GM18502 (cell line): Measurements from ENCODE around the gene UGT1A8.
"Not testable (repeated sequence)": the region's sequence is repeated elsewhere in the genome, so short reads cannot be mapped to it uniquely, and the experiment has no call there.

Experiments
- ATAC-seq: cut with Tn5 transposase; IDR thresholded peaks from one replicate; pipeline ENCODE4 v1.9.1; 2021; ENCODE audit warnings: mild to moderate bottlenecking; ENCODE audit not compliant: unreplicated experiment, poor library complexity

Gene UGT1A8

GRCh38 chr2:233617476-233617875 is at the start of gene UGT1A8:
Gene UGT1A8, plus strand, starts transcription at chr2:233617633. Its CDS starts 75 bp downstream, at chr2:233617708.
- not testable (repeated sequence) for ATAC-seq

DNA sequence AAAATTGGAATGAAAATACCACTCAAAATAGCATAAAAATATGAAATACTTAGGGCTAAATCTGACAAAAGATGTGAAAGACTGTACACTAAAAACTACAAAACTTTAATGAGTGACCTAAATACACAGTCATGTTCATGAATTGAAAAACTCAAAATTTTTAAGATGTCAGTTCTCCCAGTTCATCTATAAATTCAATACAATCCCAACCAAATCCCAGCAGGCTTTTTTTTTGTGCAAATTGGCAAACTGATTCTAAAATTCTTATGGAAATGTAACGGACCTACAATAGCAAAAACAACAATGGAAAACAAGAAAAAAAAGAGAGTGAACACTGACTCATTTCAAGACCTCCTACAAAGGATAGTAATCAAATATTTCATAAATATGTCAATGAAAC is 46.4 kb upstream of the UGT1A8 start:
- no peak for ATAC-seq

DNA sequence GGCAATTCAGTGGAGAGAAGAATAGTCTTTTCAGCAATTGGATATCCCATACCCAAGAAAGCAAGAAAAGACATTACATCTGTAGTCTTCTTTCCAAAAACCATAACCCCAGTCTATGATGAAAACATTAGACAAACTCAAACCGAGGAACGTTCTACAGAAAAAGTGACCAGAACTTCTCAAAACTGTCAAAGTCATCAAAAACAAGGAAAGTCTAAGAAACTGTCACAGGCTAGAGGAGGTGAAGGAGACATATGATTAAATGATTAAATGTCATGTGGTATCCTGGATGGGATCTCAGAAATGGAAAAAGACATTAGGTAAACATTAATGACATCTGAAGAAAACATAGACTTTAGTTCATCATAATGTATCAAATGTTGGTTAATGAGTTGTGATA is 46.0 kb upstream of the UGT1A8 start:
- no peak for ATAC-seq

DNA sequence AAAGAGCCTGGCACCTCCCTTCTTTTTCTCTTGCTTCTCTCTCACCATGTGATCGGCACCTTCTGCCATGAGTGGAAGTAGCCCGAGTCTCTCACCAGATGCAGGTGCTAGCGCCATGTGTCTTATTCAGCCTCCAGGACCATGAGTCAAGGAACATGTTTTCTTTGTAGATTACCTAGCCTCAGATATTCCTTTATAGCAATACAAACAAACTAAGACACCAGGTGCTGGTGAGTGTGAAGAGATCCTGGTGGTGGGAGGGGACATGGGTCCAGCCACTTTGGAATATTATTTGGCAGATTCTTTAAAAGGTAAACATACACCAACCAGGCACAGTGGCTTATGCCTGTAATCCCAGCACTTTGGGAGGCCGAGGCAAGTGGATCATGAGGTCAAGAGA is 45.0 kb upstream of the UGT1A8 start:
- ATAC-seq: no peak

DNA sequence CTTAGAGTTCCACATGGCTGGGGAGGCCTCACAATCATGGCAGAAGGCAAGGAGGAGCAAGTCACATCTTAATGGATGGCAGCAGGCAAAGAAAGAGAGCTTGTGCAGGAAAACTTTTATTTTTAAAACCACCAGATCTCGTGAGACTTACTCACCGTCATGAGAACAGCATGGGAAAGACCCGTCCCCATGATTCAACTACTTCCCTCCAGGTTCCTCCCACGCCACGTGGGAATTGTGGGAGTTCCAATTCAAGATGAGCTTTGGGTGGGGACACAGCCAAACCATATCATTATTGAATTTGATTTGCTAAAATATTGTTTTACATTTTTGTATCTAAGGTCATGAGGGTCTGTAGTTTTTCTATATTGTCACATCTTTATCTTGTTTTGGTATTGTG is 40.1 kb upstream of the UGT1A8 start:
- not testable (repeated sequence) for ATAC-seq

DNA sequence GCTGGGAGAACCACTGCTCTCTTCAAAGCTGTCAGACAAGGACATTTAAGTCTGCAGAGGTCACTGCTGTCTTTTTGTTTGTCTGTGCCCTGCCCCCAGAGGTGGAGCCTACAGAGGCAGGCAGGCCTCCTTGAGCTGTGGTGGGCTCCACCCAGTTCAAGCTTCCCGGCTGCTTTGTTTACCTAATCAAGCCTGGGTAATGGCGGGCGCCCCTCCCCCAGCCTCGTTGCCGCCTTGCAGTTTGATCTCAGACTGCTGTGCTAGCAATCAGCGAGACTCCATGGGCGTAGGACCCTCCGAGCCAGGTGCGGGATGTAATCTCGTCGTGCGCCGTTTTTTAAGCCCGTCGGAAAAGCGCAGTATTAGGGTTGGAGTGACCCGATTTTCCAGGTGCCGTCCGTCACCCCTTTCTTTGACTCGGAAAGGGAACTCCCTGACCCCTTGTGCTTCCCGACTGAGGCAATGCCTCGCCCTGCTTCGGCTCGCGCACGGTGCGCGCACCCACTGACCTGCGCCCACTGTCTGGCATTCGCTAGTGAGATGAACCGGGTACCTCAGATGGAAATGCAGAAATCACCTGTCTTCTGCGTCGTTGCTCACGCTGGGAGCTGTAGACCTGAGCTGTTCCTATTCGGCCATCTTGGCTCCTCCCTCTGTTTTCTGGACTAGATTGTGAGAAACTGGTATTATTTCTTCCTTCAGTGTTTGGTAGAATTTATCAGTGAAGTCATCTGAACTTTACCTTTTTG is 34.0 kb upstream of the UGT1A8 start:
- ATAC-seq: not testable (repeated sequence)

- no peak for ATAC-seq
These were observed 33.2 kb upstream of the UGT1A8 start for GRCh38 chr2:233584210-233584609.

- ATAC-seq: no peak
These were observed 29.0 kb upstream of the UGT1A8 start for GRCh38 chr2:233588400-233588799.

GRCh38 chr2:233592706-233593105 is 24.7 kb upstream of the UGT1A8 start:
- ATAC-seq: not testable (repeated sequence)

- ATAC-seq: no peak
These were observed 24.2 kb upstream of the UGT1A8 start for GRCh38 chr2:233593201-233593600.

DNA sequence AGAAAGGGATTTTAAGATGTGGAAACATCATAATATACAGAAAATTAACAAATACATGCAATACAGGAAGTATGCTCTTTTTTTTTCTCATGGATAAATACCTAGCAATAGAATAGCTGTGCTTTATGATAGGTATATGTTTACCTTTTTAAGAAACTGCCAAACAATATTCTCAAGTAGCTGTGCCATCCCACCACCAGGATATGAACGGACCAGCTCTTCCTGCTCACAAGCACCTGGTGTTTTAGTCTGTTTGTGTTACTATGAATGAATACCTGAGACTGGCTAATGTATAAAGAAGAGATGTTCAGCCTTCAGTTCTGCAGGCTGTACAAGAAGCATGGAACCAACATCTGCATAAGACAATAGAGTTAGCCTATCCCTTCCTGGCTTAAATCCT is 19.9 kb upstream of the UGT1A8 start:
- ATAC-seq: no peak

DNA sequence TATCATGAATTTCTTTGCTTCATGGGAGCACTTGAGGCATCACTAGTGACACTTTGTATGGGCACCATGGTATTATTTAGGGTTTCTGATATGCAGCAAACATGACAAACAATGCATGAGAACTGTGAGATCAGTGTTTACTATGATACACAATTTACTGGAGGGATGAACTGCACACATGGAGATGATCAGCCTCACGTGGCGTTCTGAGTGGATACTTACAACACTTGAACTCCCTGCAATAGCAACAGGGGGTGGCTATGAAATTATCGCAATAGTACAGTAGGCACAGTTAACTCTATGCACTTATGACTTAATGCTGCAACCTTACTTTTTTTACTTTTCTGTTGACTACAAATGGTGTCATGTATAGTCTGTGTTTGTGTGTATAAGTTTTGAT is 18.5 kb upstream of the UGT1A8 start:
- ATAC-seq: no peak

- ATAC-seq: no peak
These were observed 17.0 kb upstream of the UGT1A8 start for GRCh38 chr2:233600386-233600785.

DNA sequence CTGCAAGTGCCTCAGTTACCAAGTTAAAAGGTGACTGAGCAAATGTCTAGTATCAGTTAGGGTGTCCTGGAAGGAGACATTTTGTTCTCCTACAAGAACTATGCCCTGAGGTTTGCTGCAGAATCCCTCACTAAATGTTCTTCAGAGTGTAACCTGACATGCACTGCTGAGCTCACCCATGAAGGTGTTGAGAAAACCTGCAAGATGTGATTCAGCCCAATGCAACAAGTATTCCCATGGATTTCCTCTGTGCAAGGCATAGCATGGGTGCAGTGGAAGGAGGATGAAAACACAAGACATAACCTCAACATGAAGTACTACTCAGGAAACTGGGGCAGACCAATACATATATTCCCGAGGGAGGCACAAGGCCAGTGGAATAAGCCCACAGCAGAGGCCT is 15.4 kb upstream of the UGT1A8 start:
- ATAC-seq: no peak

- ATAC-seq: no peak
These were observed 13.9 kb upstream of the UGT1A8 start for GRCh38 chr2:233603520-233603919.

DNA sequence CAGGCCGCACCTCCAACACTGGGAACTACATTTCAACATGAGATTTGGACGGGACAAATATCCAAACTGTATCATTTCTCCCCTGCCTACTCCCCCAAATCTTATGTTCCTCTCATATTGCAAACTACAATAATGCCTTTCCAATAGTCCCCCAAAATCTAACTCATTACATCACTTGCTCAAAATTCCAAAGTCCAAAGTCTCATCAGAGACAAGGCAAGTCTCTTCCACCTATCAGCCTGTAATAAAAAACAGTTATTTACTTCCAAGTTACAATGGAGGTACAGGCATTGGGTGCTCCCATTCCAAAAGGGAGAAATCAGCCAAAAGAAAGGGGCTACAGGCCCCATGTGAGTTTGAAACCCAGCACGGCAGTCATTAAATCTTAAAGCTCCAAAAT is 12.6 kb upstream of the UGT1A8 start:
- no peak for ATAC-seq

- no peak for ATAC-seq
These were observed 11.8 kb upstream of the UGT1A8 start for GRCh38 chr2:233605680-233606079.

- ATAC-seq: no peak
These were observed 6.1 kb upstream of the UGT1A8 start for GRCh38 chr2:233611284-233611683.

- no peak for ATAC-seq
These were observed 2.8 kb downstream of the UGT1A8 start for GRCh38 chr2:233620204-233620603.

- not testable (repeated sequence) for ATAC-seq
These were observed 4.4 kb downstream of the UGT1A8 start for GRCh38 chr2:233621863-233622262.

- no peak for ATAC-seq
These were observed 10.0 kb downstream of the UGT1A8 start for GRCh38 chr2:233627331-233628025.

- not testable (repeated sequence) for ATAC-seq
These were observed 18.9 kb downstream of the UGT1A8 start, which contains the start of gene UGT1A10 for GRCh38 chr2:233636306-233636705. Gene UGT1A10, plus strand, starts transcription at chr2:233636448. Its CDS starts 75 bp downstream, at chr2:233636523.
